GM12892 (cell line): ENCODE results near the gene DZIP1.

ENCODE experiments used
- POLR2A ChIP-seq: IDR thresholded peaks from 2 replicates; pipeline ENCODE4 v1.6.1; 2011; ENCODE audit warnings: low read depth, low read length, control low read depth
- POLR2AphosphoS5 ChIP-seq: IDR thresholded peaks from 2 replicates; pipeline ENCODE4 v1.6.1; 2011; ENCODE audit warnings: low read depth, low read length, control low read depth
- TAF1 ChIP-seq: IDR thresholded peaks from 2 replicates; pipeline ENCODE4 v1.6.1; 2011; ENCODE audit warnings: low read depth, mild to moderate bottlenecking, control low read depth, low read length, borderline replicate concordance

DNA sequence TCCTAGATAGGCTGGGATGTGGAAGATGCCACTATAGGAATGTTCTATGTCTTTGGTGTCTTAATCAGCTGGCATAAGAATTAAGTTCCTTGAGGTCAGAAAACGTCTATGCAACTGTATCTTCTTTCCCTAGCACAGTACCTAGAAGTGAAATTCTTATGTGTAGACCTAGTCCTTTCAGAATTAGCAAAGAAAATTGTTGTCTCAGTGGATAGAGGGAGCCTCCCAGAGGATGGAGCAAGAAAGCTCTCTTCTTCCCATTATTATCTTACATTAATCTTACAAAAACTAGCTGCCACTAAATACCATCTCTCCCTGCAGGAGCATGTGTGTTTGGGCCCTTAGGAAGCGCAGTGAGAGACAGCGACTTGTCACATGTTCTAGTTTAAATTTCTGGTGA is 80.4 kb downstream of the DZIP1 start:
- no peak for TF ChIP-seq POLR2A
- no peak for TF ChIP-seq POLR2AphosphoS5
- no peak for TF ChIP-seq TAF1
